ENCODE data around the gene CLSTN1. TPM values are rescaled to one million over a fixed set of nuclear protein-coding genes. Genes with fewer than 3 reads are reported as not detected.

The CLSTN1 gene
- total RNA-seq, 1 donor from 2014 or later, result 75.4 TPM

DNA sequence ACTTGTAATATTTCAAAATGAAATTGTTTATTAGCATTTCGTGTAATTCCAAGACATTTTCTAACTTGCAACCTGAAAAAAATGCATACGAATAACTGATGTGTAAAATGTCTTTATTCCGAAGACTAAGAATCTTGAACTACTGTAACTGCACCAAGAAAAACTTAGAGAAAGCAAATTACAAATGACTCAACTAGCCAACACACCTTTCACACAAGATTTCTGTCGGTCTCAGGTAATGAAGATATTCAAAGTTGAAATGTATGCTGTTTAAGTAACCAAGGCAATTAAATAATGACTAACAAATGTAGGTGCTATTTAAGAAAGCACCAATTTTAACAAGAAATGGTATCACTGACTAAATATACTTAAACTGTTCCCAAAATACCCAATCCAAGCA lies 2.1 kb downstream of the CLSTN1 start:
- Histone ChIP-seq H3K27ac (no peak overlapping the region), H3K27me3 (peaks cover 13% of the 10 kb centered on the region), H4K20me1 (ENCODE audit: low read depth) (peaks cover 63% of the 10 kb centered on the region), H3K9ac (peak overlapping the region; percentile 71), H3K4me3 (peak overlapping the region; percentile 78), H3K4me2 (peak overlapping the region; percentile 90), H3K9me3 (ENCODE audit: low read depth) (no peaks in the 10 kb centered on the region), H2AFZ (replicated peaks) (no peak overlapping the region), H3F3A (ENCODE audit: low read depth) (peaks cover 50% of the 10 kb centered on the region), H3K79me2 (ENCODE audit: low read depth) (peaks cover 67% of the 10 kb centered on the region), H3K4me1 (peaks cover 48% of the 10 kb centered on the region), H3K36me3 (no peaks in the 10 kb centered on the region)
- peaks cover 13% of the 10 kb centered on the region for H3K27me3 Mint-ChIP-seq (ENCODE audit: insufficient read depth, low read depth)
- peak overlapping the region; percentile 93 for H3K4me3 Mint-ChIP-seq
- no peak for DNase-seq (ENCODE audit: low spot score)
- H3K36me3 Mint-ChIP-seq, result peaks cover 14% of the 10 kb centered on the region
- peaks cover 3% of the 10 kb centered on the region for H3K9me3 Mint-ChIP-seq
- H3K27ac Mint-ChIP-seq, result no peak overlapping the region
- peaks cover 45% of the 10 kb centered on the region for H3K4me1 Mint-ChIP-seq
- no peak for TF ChIP-seq EZH2 (IDR thresholded peaks at IDR 0.05)

GRCh38 chr1:9820521-9820920 lies 3.2 kb downstream of the CLSTN1 start:
- Mint-ChIP-seq H3K4me1 (peaks cover 36% of the 10 kb centered on the region), H3K4me3 (peak overlapping the region; percentile 59), H3K36me3 (peaks cover 18% of the 10 kb centered on the region), H3K9me3 (peaks cover 3% of the 10 kb centered on the region), H3K27ac (no peak overlapping the region), H3K27me3 (ENCODE audit: insufficient read depth, low read depth) (peaks cover 10% of the 10 kb centered on the region)
- Histone ChIP-seq H3F3A (ENCODE audit: low read depth) (peaks cover 42% of the 10 kb centered on the region), H2AFZ (replicated peaks) (no peak overlapping the region), H3K4me2 (peak overlapping the region; percentile 90), H3K27ac (no peak overlapping the region), H3K4me3 (no peak overlapping the region), H3K9me3 (ENCODE audit: low read depth) (no peaks in the 10 kb centered on the region), H4K20me1 (ENCODE audit: low read depth) (peaks cover 73% of the 10 kb centered on the region), H3K4me1 (peaks cover 42% of the 10 kb centered on the region), H3K27me3 (peaks cover 13% of the 10 kb centered on the region), H3K36me3 (no peaks in the 10 kb centered on the region), H3K79me2 (ENCODE audit: low read depth) (peaks cover 79% of the 10 kb centered on the region), H3K9ac (no peak overlapping the region)
- no peak for DNase-seq (ENCODE audit: low spot score)
- TF ChIP-seq EZH2phosphoT487 (IDR thresholded peaks at IDR 0.05) (no peak), CTCF (IDR thresholded peaks at IDR 0.05) (no peak), EZH2 (IDR thresholded peaks at IDR 0.05) (no peak)

GRCh38 chr1:9817734-9818133 lies 6.0 kb downstream of the CLSTN1 start:
- Histone ChIP-seq H3K36me3 (no peaks in the 10 kb centered on the region), H3K9ac (no peak overlapping the region), H3F3A (ENCODE audit: low read depth) (peaks cover 21% of the 10 kb centered on the region), H2AFZ (replicated peaks) (no peak overlapping the region), H4K20me1 (ENCODE audit: low read depth) (peaks cover 96% of the 10 kb centered on the region), H3K4me1 (peaks cover 31% of the 10 kb centered on the region), H3K27ac (no peak overlapping the region), H3K9me3 (ENCODE audit: low read depth) (no peaks in the 10 kb centered on the region), H3K4me3 (no peak overlapping the region), H3K79me2 (ENCODE audit: low read depth) (peaks cover 100% of the 10 kb centered on the region), H3K4me2 (no peak overlapping the region), H3K27me3 (no peaks in the 10 kb centered on the region)
- H3K36me3 Mint-ChIP-seq, result peaks cover 23% of the 10 kb centered on the region
- no peak for TF ChIP-seq EZH2 (IDR thresholded peaks at IDR 0.05)
- TF ChIP-seq CTCF (IDR thresholded peaks at IDR 0.05), result no peak
- TF ChIP-seq EZH2phosphoT487 (IDR thresholded peaks at IDR 0.05), result no peak
- H3K9me3 Mint-ChIP-seq, result peaks cover 3% of the 10 kb centered on the region
- peaks cover 30% of the 10 kb centered on the region for H3K4me1 Mint-ChIP-seq
- peaks cover 3% of the 10 kb centered on the region for H3K27me3 Mint-ChIP-seq (ENCODE audit: insufficient read depth, low read depth)
- no peak overlapping the region for H3K27ac Mint-ChIP-seq
- DNase-seq (ENCODE audit: low spot score), result no peak
- H3K4me3 Mint-ChIP-seq, result no peak overlapping the region

DNA sequence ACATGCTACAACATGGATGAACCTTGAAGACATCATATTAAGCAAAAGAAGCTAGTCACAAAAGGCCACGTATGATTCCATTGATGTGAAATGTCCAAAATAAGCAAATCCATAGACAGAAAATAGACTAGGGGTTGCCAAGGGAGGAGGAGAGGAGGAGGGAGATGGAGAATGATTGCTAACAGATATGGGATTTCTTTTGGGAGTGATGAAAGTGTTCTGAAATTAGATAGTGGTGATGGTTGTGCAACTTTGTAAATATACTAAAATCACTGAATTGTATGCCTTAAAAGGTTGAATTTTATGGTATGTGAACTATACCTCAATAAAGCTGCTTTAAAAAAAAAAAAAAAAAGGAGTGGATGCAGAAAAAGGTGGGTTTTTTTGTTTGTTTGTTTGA lies 7.6 kb downstream of the CLSTN1 start:
- no peak overlapping the region for H3K9ac ChIP-seq
- H3K36me3 ChIP-seq, result no peaks in the 10 kb centered on the region
- Mint-ChIP-seq H3K36me3 (peaks cover 23% of the 10 kb centered on the region), H3K9me3 (peaks cover 3% of the 10 kb centered on the region), H3K27me3 (ENCODE audit: insufficient read depth, low read depth) (peaks cover 2% of the 10 kb centered on the region), H3K4me1 (peaks cover 16% of the 10 kb centered on the region), H3K27ac (no peak overlapping the region), H3K4me3 (no peak overlapping the region)
- peaks cover 100% of the 10 kb centered on the region for H3K79me2 ChIP-seq (ENCODE audit: low read depth)
- H3K27me3 ChIP-seq, result no peaks in the 10 kb centered on the region
- peaks cover 25% of the 10 kb centered on the region for H3F3A ChIP-seq (ENCODE audit: low read depth)
- H3K9me3 ChIP-seq (ENCODE audit: low read depth), result no peaks in the 10 kb centered on the region
- TF ChIP-seq EZH2phosphoT487 (IDR thresholded peaks at IDR 0.05) (no peak), EZH2 (IDR thresholded peaks at IDR 0.05) (no peak), CTCF (IDR thresholded peaks at IDR 0.05) (no peak)
- DNase-seq (ENCODE audit: low spot score), result no peak
- no peak overlapping the region for H3K27ac ChIP-seq
- no peak overlapping the region for H2AFZ ChIP-seq (replicated peaks)
- peaks cover 96% of the 10 kb centered on the region for H4K20me1 ChIP-seq (ENCODE audit: low read depth)
- H3K4me1 ChIP-seq, result peaks cover 19% of the 10 kb centered on the region
- H3K4me2 ChIP-seq, result no peak overlapping the region
- no peak overlapping the region for H3K4me3 ChIP-seq

Data from neural progenitor cell (in vitro differentiated cells).